Thyroid gland (tissue), 4 donors: ENCODE results near the gene TOX3.

Source experiments
- CTCF ChIP-seq, 6 experiments: fragments of 200-600 bp in 3 of 6; fragments of 450-650 bp in 3 of 6; sonication (generic) in 3 of 6; IDR thresholded peaks; one replicate each; pipeline ENCODE4 v1.5.1; 2016 to 2019; ENCODE audit warnings: antibody characterized with exemption in 6 of 6, mild to moderate bottlenecking in 2 of 6, inconsistent platforms in 1 of 6, moderate library complexity in 1 of 6
- POLR2A ChIP-seq, 2 donors: fragments of 450-650 bp; IDR thresholded peaks; one replicate each; pipeline ENCODE4 v1.6.1; 2017; ENCODE audit warnings: antibody characterized with exemption in 2 of 2, mild to moderate bottlenecking in 2 of 2, moderate library complexity in 1 of 2

DNA sequence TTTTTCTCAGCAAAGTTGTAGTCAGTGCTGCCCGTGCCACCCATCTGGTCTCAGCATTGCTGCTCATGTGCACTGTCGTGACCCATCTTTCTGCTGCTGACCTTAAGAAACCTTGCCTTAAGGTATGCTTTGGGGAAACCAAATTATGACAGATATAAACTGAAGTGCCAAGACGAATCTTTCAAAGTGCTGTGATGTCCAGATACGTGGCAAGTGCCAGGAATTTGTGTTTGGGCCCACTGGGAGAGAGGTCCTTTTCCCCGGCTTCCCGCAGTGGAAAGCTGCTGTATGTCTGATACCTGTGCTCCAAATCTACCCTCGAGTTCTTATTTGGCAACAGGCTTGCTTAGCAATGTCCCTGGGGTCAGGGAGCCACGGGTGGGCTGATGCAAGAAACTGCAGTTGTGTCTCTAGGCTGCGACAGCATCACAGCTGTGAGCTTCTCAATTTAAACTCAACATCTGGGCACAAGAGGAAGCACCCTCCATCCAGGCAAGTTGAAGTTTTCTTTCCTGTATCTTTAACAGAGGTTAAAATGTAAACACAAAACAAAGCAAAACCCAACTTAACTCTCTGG, 30.3 kb upstream of the TOX3 start:
- TF ChIP-seq CTCF (IDR thresholded peaks at IDR 0.05) (no peak), POLR2A (IDR thresholded peaks at IDR 0.05) (no peak)
